SK-N-SH treated with all-trans-retinoic acid at 6 μM for 48 hours (cell line): ENCODE results near the gene WIPF2.

ENCODE experiments used
- GLIS3 ChIP-seq: fragments of 250-450 bp; sonication (Bioruptor Pico); IDR thresholded peaks from 2 replicates; pipeline ENCODE4 v1.5.0; 2020; ENCODE audit warnings: mild to moderate bottlenecking, moderate library complexity
- OSR1 ChIP-seq: fragments of 250-450 bp; sonication (Bioruptor Pico); IDR thresholded peaks from 2 replicates; pipeline ENCODE4 v1.8.0; 2022; ENCODE audit warnings: moderate library complexity, mild to moderate bottlenecking, inconsistent platforms
- POU6F1 ChIP-seq: fragments of 250-450 bp; sonication (Bioruptor Pico); IDR thresholded peaks from 2 replicates; pipeline ENCODE4 v1.8.0; 2021; ENCODE audit warnings: low read depth, mild to moderate bottlenecking, moderate library complexity, borderline replicate concordance
- TF ChIP-seq, protein P1 (sequence below): fragments of 250-450 bp; sonication (Bioruptor Pico); IDR thresholded peaks from 2 replicates; pipeline ENCODE4 v1.5.0; 2020; ENCODE audit warnings: mild to moderate bottlenecking, moderate library complexity
- TF ChIP-seq, protein P2 (sequence below): fragments of 250-450 bp; sonication (Bioruptor Pico); IDR thresholded peaks from 2 replicates; pipeline ENCODE4 v1.8.0; 2020; ENCODE audit warnings: mild to moderate bottlenecking, moderate library complexity, borderline replicate concordance

- TF ChIP-seq OSR1 (CRISPR knock-in tag) (no peak), GLIS3 (CRISPR knock-in tag) (no peak), POU6F1 (CRISPR knock-in tag) (no peak)
- TF ChIP-seq, protein P1, sequence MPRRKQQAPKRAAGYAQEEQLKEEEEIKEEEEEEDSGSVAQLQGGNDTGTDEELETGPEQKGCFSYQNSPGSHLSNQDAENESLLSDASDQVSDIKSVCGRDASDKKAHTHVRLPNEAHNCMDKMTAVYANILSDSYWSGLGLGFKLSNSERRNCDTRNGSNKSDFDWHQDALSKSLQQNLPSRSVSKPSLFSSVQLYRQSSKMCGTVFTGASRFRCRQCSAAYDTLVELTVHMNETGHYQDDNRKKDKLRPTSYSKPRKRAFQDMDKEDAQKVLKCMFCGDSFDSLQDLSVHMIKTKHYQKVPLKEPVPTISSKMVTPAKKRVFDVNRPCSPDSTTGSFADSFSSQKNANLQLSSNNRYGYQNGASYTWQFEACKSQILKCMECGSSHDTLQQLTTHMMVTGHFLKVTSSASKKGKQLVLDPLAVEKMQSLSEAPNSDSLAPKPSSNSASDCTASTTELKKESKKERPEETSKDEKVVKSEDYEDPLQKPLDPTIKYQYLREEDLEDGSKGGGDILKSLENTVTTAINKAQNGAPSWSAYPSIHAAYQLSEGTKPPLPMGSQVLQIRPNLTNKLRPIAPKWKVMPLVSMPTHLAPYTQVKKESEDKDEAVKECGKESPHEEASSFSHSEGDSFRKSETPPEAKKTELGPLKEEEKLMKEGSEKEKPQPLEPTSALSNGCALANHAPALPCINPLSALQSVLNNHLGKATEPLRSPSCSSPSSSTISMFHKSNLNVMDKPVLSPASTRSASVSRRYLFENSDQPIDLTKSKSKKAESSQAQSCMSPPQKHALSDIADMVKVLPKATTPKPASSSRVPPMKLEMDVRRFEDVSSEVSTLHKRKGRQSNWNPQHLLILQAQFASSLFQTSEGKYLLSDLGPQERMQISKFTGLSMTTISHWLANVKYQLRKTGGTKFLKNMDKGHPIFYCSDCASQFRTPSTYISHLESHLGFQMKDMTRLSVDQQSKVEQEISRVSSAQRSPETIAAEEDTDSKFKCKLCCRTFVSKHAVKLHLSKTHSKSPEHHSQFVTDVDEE (CRISPR knock-in tag): no peak
- TF ChIP-seq, protein P2, sequence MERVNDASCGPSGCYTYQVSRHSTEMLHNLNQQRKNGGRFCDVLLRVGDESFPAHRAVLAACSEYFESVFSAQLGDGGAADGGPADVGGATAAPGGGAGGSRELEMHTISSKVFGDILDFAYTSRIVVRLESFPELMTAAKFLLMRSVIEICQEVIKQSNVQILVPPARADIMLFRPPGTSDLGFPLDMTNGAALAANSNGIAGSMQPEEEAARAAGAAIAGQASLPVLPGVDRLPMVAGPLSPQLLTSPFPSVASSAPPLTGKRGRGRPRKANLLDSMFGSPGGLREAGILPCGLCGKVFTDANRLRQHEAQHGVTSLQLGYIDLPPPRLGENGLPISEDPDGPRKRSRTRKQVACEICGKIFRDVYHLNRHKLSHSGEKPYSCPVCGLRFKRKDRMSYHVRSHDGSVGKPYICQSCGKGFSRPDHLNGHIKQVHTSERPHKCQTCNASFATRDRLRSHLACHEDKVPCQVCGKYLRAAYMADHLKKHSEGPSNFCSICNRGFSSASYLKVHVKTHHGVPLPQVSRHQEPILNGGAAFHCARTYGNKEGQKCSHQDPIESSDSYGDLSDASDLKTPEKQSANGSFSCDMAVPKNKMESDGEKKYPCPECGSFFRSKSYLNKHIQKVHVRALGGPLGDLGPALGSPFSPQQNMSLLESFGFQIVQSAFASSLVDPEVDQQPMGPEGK (CRISPR knock-in tag): no peak
Measured at GRCh38 chr17:40218740-40219593, at the start of gene WIPF2.
